GM21723 (cell line): ENCODE data around the gene VPS25.
"Not testable (repeated sequence)": the region's sequence is repeated elsewhere in the genome, so short reads cannot be mapped to it uniquely, and the experiment has no call there.

Experiments
- ATAC-seq: cut with Tn5 transposase; IDR thresholded peaks from one replicate; pipeline ENCODE4 v1.9.1; 2021; ENCODE audit warnings: mild to moderate bottlenecking, moderate library complexity; ENCODE audit not compliant: unreplicated experiment

VPS25 gene

GRCh38 chr17:42773290-42774035 lies at the start of gene VPS25:
VPS25 (plus strand) TSS chr17:42773449; CDS start chr17:42773476, 27 bp downstream.
- ATAC-seq = no peak

DNA sequence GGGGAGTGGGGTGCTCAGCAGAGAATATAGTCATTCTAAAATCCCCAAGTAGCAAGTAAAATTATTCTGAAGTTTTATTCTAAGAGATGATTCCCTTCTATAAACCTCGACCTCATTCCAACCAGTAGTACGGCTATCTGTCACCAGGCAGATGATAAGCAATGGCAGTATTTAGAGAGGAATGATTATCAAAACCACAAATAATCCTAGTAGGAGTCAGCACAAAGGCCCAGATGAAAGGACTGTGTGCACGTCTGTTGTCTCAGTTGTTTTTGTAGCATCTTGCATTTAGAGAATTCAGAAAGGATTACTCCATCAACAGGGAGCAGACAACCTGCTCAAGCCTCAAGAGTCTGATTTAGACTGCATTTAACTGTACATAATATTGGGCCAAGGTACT lies 49.6 kb upstream of the VPS25 start:
- ATAC-seq = no peak

DNA sequence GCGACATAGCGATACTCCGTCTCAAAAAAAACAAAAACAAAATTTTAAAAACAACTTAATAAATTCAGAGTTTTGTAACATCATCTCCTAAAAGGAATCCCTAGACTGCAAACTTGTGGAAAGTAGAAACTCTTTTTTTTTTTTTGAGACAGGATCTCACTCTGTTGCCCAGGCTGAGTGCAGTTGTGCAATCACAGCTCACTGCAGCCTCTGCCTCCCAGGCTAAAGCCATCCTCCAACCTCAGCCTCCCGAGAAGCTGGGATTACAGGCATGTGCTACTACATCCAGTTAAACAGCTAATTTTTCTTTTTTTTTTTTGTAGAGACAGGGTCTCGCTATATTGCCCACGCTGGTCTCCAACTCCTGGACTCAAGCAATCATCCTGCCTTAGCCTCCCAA lies 48.1 kb upstream of the VPS25 start:
- no peak for ATAC-seq

DNA sequence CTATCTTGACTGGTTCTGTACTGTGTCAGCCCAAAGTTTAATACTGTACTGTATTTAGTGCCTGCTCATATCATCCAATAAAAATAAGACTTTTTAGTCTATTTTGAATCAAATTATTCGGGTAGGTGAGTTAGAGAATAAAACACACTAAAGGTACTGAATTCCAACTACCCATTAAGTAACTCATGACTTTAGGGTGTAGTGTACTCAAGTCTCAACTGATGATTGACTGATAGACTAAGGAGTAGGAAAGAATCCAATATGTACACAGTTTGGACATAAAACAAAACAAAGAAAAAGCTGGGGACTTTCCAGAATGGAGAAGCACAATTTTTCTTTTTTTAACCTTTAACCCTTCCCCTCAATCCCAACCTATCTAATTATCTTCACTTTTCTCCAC lies 32.5 kb upstream of the VPS25 start:
- ATAC-seq = no peak

- ATAC-seq = not testable (repeated sequence)
These were observed 30.3 kb upstream of the VPS25 start for GRCh38 chr17:42742916-42743315.

GRCh38 chr17:42743595-42744282 lies 29.5 kb upstream of the VPS25 start:
- ATAC-seq = no peak

- ATAC-seq = peak; percentile 51
These were observed 28.9 kb upstream of the VPS25 start for GRCh38 chr17:42744283-42744805.

DNA sequence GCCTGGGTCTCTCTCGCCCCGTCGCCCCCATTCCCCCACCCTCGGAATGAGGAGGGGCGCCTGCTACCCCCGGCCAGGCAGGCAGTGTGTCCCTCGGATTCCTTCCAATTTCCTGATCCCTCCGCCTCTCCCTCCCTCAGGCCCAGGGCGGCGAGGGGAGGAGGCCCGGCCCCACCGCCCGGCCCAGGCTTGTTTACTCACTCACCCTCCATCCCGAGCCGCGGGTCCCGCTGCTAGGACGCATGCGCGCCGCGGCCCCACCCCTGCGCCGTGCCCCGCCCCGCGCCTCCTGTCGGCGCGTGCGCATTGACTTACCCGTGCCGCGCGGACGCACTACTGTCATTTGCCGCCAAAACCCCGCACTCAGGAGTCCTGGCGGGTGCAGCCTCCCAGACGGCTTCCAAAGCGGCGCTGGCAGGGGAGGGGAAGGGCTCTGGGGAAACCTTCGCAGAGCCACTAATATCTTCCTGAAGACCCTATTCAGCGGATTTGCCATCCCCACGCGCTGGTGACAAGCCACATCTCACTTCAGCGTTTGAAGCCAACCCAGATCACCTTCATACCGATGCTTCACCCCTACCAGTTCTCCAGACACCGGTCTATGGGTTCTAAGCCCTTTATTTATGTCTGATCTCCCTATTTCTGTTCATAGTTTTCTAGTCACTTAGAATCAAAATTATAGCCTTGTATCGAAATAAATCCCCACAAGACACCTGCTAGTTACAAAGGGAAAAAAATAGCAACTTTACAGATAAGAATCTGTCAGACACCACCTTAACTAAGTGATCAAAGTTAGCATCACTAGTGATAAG lies 28.2 kb upstream of the VPS25 start, which contains the start of gene EZH1:
Gene EZH1, minus strand, starts transcription at position 235 of the 812 bp plus-strand sequence. CDS start 16,099 bp downstream, outside the sequence.
- peak; percentile 72 for ATAC-seq

DNA sequence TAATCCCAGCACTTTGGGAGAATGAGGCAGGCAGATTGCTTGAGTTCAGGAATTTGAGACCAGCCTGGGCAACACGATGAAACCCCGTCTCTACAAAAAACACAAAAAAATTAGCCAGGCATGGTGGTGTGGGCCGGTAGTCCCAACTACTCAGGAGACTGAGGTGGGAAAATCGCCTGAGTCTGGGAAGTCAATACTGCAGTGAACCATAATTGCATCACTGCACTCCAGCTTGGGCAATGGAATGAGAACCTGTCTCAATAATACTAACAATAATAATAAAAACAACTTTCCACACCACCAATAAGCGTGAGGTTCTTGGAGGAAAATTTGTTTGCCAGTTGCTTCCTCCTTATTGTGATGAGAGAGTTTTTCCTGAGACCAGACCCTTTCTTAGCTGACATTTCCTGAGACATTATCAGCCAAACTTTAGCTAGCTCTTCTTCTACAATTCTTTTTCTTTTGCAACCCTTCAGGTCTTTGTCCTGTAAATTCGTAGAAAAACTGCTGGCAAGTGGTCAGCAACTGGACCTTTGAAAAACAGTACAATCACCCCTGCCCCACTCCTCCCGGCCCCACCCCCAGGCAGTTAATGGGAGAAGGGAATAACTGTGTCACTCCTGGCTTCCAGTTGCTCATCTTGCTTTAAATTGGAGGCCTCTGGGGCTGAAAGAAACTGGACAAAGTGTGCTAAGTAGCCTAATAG lies 24.9 kb upstream of the VPS25 start:
- no peak for ATAC-seq

DNA sequence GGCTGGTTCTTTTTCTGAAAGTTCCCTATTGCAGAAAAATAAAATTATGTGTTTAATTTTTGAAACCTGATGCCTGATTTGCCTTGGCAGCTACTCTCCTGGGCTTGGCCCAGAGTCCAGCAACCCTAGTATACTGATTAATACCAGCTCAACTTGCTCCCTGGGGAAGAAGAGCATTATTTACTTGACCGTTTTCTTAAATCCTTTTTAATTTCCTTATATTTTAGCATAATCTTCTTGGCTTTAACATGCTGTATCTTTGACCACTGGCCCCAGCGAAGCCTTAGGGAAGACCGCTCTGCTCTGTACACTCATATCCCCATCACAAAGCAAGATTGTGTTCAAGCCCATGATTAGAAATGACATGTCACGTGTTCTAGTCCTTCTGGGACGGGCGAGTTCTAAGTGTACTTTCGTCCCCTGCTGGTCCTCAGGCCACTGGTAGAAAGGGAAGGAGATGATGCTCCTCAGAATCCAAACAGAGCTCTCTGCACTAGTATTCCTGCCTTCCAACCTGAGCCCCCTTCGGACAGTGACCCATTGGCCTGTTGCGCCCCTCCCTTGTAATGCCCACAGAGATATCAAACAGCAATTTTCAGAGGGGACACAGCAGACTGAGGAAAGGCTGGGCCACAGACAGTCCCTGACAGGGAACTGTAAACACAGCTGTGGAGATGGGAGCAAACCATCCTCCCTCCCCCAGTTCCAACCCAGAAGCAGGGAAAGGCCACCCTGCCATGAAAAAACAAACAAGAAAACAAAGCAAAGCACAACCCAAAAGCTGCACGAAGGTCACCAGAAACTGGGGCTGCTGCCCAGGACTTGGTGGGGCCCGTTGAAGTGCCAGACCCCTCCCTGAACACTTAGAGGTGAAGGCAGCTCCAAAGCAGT lies 24.1 kb upstream of the VPS25 start:
- ATAC-seq = no peak

DNA sequence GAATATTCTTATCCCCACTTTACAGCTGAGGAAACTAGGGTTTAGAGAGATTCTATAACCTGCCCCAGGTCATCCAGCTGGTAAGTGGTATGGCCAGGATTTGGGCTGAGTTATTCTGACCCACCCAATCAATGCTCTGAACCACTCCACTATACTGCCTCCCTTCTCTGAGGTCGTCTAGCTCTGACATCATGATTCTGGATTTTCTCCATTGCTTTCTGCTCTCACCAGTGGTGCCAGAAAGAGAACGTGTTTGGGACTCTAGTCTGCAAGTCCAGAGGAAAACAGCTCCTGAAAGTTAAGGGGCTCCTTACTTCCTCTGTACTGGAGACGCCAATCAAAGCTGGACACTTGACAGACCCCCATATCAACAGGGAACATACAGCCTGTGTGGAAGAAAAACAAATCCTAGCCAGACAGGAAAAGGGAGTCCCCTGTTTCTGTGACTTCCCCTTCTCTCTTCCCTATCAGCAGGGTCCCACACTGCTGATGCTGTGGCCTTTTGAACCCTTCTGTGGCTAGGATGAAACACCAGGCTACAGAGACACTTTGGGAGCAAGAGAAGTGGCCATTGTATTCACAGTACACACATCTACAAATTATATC lies 22.4 kb upstream of the VPS25 start:
- ATAC-seq = no peak

GRCh38 chr17:42751628-42752027 lies 21.6 kb upstream of the VPS25 start:
- no peak for ATAC-seq

DNA sequence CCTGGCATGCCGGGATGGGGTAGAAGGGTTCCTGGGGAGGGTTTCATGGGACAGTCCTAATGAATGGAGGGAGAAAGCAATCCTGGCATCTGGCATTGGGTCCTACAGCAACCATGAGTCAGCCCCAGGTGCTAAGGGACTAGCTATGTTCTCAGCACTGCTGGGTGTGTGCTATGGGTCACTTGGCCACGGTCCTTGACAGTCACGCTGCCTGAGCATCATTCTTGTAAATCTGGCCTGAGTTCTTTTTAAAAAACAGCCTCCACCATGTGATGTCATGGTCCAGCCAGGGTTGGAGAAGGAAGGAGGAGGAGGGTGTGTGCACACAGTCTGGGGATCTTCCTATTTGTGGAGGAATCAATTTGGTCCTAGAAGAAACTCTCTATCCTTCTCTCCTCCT lies 18.5 kb upstream of the VPS25 start:
- no peak for ATAC-seq

DNA sequence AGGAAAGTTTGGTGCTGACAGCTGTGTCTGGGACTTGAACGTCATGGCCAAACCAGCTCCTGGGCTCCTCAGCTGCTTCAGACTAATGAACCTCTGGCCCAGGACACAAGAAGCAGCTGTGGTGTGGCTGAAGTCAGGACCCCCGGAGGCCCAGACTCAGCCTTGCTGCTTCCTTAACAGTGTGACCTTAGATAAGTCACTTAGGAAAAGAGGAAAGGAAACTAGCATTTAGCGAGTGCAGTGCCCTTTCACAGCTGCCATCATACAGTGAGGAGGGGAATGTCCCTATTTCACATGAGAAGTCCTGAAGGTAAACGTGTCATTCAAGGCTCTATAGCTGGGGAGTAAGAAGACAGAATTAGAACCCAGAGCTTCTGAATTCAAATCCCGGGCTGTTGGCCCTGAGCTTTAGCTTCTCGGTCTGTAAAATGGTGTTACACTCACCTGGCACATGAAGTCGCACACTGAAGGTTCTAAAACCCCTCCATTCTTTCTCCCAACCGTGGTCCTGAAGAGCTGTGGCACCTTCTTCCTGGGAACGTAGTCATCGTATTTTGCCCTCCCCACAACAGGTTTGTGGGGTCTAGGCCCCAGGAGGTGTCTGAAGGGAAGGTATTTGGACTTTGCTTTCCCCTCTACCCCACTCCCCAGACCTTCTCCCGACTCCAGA lies 13.1 kb upstream of the VPS25 start:
- ATAC-seq = peak; percentile 47

GRCh38 chr17:42760652-42761581 lies 12.3 kb upstream of the VPS25 start, which contains the start of gene RAMP2:
RAMP2 (plus strand) TSS chr17:42761227; CDS start chr17:42761262, 35 bp downstream.
- ATAC-seq = no peak

DNA sequence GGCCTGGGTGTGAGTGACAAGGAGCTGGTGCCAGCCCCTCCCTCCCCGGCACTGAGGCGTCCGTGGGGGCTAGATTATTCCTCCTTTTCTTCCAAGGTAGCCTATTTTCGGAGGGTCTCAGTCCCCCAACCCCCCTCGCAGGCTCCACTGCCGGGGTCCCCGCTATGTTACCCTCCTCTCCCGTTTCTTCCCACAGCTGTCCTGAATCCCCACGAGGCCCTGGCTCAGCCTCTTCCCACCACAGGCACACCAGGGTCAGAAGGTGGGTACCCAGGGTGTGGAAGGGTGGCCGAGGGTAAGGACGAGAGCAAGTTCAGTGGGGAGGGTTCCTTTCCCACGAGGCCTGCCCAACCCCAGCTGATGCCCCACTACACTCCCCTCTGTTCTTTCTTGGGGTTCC lies 11.6 kb upstream of the VPS25 start:
- ATAC-seq = no peak

- ATAC-seq = no peak
These were observed 7.1 kb upstream of the VPS25 start for GRCh38 chr17:42766124-42766523.
